Keratinocyte (primary cell): Measurements from ENCODE around the gene TPD52L1.

Source experiments
- CTCF ChIP-seq, 3 experiments: IDR thresholded peaks in 1 of 3; conservative IDR thresholded peaks in 1 of 3; optimal IDR thresholded peaks in 1 of 3; 2 replicates in 2 of 3; 3 replicates in 1 of 3; pipeline versions ENCODE3 to v1.5.1; 2011; ENCODE audit warnings: low read length in 3 of 3, mild to moderate bottlenecking in 3 of 3, moderate library complexity in 2 of 3, control low read depth in 1 of 3, inconsistent platforms in 1 of 3; ENCODE audit not compliant: insufficient read depth in 2 of 3; ENCODE audit errors: extremely low read depth in 1 of 3
- EZH2 ChIP-seq: IDR thresholded peaks from one replicate; pipeline ENCODE4 v1.6.1; 2012; ENCODE audit warnings: inconsistent platforms, mild to moderate bottlenecking, low read length, moderate library complexity

- TF ChIP-seq CTCF (optimal IDR thresholded peaks at IDR 0.05 in 1 of 3, IDR thresholded peaks at IDR 0.05 in 1 of 3, conservative IDR thresholded peaks at IDR 0.05 in 1 of 3; ENCODE audit: extremely low read depth in 1 of 3, insufficient read depth in 2 of 3, low read length in 3 of 3) = no peak
- no peak for TF ChIP-seq EZH2
Measured at GRCh38 chr6:125219361-125219895, 65.9 kb downstream of the TPD52L1 start.
